Measurements from ENCODE around the gene FUNDC2.

DNA sequence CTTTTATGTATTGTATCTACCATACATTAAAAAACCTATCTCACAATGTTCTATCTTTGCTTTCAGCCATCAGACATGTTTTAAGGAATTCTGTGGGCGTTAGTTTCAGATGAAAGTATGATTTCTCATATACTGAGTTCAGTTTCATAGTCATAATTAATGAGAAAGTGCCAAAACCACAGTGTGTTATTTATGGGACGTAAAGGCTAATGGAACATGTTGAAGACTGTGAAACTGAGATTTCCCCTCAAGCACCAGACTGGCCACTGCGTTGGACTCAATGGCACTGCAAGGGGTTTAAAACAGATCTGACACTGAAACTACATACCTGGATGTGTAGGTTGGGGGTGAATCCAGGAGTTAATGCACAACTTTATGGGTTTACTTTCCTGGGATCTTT, 36.1 kb upstream of the FUNDC2 start:
- TF ChIP-seq, protein P1, sequence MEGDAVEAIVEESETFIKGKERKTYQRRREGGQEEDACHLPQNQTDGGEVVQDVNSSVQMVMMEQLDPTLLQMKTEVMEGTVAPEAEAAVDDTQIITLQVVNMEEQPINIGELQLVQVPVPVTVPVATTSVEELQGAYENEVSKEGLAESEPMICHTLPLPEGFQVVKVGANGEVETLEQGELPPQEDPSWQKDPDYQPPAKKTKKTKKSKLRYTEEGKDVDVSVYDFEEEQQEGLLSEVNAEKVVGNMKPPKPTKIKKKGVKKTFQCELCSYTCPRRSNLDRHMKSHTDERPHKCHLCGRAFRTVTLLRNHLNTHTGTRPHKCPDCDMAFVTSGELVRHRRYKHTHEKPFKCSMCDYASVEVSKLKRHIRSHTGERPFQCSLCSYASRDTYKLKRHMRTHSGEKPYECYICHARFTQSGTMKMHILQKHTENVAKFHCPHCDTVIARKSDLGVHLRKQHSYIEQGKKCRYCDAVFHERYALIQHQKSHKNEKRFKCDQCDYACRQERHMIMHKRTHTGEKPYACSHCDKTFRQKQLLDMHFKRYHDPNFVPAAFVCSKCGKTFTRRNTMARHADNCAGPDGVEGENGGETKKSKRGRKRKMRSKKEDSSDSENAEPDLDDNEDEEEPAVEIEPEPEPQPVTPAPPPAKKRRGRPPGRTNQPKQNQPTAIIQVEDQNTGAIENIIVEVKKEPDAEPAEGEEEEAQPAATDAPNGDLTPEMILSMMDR (optimal IDR thresholded peaks at IDR 0.05 in 1 of 3, IDR thresholded peaks at IDR 0.05 in 1 of 3, conservative IDR thresholded peaks at IDR 0.05 in 1 of 3; ENCODE audit: extremely low read depth in 1 of 3, insufficient read depth in 2 of 3, low read length in 3 of 3) = no peak
- TF ChIP-seq EZH2 (IDR thresholded peaks at IDR 0.05; ENCODE audit: low read length) = no peak

Measured in keratinocyte (primary cell).